Measurements from ENCODE around the gene WBP2. TPM values are rescaled to one million over a fixed set of nuclear protein-coding genes. Genes with fewer than 3 reads are reported as not detected.
A peak's percentile ranks its signal among the peaks of the same experiment; 100 is the strongest.

WBP2 gene
- total RNA-seq, 2 experiments from 2014 or later: 68.7 to 74.1 TPM

GRCh38 chr17:75843577-75844529, 11.3 kb downstream of the WBP2 start, which contains the start of gene UNC13D:
Gene UNC13D, minus strand, starts transcription at chr17:75844404. Its CDS starts 67 bp downstream, at chr17:75844337.
- H3K36me3 Mint-ChIP-seq (ENCODE audit: low read depth): peaks cover 27% of the 10 kb centered on the region
- POLR2A ChIA-PET: interaction anchor here (0.6 to 4.4 kb wide), 5 partner anchors 11 to 69 kb away, joined by 3 to 17 read pairs (median 4); partner anchors contain the start of gene WBP2

DNA sequence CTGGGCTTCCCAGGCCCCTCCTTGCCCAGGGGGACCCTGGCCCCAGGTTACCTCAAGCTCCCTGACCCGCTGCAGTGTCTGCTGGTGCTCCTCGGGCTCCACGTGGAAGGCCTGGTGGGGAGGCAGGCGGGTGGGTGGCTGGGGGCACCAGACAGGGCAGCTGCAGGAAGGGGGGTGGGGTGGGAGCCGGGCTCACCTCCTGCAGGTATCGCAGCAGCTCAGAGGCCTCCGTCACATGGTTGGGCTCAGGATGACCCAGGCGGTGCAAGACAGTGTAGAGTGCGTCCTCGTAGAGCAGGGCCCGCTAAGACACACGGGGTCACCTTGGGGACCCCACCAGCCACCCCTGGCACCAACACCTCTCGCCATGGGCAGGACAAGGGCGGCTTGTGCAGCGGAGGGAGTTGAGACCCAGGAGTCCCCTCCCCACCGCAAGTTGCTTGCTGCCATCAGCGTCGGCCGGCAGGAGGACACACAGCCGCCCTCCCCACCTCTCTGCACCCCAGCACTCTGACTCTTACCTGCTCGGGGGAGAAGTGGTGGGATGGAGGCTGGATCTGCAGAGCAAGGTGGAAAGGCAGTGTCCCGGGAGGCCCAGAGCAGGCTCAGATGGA, 12.1 kb downstream of the WBP2 start:
- intact Hi-C loops (cut with DNase I, micrococcal nuclease): loop anchor here in 1 of 2 experiments (1.0 to 5.0 kb wide), 2 partner anchors 34 to 66 kb away; a partner anchor contains a TSS
- Mint-ChIP-seq H3K9me3 (ENCODE audit: low read depth) (no peaks in the 10 kb centered on the region), H3K27ac (peak overlapping the region; percentile 94), H3K4me1 (peaks cover 14% of the 10 kb centered on the region), H3K4me3 (peak overlapping the region; percentile 88), H3K36me3 (ENCODE audit: low read depth) (peaks cover 25% of the 10 kb centered on the region), H3K27me3 (no peaks in the 10 kb centered on the region)
- ChIA-PET CTCF (interaction anchor here (0.7 to 1.0 kb wide), 4 partner anchors 10 to 36 kb away, joined by 3 to 4 read pairs (median 3); no protein-coding TSS in a partner anchor), POLR2A (interaction anchor here (1.1 to 4.4 kb wide), 3 partner anchors 12 to 67 kb away, joined by 3 to 17 read pairs (median 10); partner anchors contain the start of gene WBP2)
- ATAC-seq: peak; percentile 28
- DNase-seq: peak; percentile 63

More at GRCh38 chr17:75843577-75844529, 11.3 kb downstream of the WBP2 start, which contains the start of gene UNC13D:
- DNase-seq (peak; percentile 76), ATAC-seq (peak; percentile 68)
- no peaks in the 10 kb centered on the region for H3K9me3 Mint-ChIP-seq (ENCODE audit: low read depth)
- intact Hi-C loops (cut with DNase I, micrococcal nuclease): loop anchor here in 1 of 2 experiments (1.0 to 5.0 kb wide), 3 partner anchors 11 to 67 kb away; partner anchors contain the start of gene WBP2
- H3K27ac Mint-ChIP-seq: peak within 1 kb of the TSS; percentile 94
- H3K4me1 Mint-ChIP-seq: peaks cover 14% of the 10 kb centered on the region
- H3K27me3 Mint-ChIP-seq: no peaks in the 10 kb centered on the region
- H3K4me3 Mint-ChIP-seq: peak within 1 kb of the TSS; percentile 88
- CTCF ChIA-PET: interaction anchor here (0.6 to 3.3 kb wide), 11 partner anchors 11 to 80 kb away, joined by 3 to 21 read pairs (median 4); partner anchors contain the start of gene WBP2

DNA sequence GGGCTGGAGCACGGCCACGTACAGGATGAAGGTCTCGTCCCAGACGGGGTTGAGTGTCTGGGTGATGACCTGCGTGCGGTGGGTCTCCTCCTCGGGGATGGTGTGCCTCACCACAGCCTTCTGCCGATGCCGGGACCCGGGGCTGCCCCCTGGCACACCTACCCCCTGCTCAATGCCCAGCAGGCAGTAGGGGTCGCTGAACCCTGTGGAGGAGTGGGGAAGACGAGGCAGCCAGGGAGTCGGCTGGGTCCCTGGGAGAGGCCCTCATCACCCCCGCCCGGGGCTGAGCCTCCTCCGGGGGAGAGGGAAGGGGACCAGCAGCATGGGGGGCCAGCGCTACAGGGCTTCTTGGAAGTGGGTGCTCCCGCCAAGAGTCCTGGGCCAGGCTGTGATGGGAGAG, 12.7 kb downstream of the WBP2 start:
- no peaks in the 10 kb centered on the region for H3K9me3 Mint-ChIP-seq (ENCODE audit: low read depth)
- CTCF ChIA-PET: interaction anchor here (0.7 kb wide), 1 partner anchor 37 kb away, joined by 3 read pairs; no protein-coding TSS in a partner anchor
- H3K4me1 Mint-ChIP-seq: peaks cover 14% of the 10 kb centered on the region
- peak overlapping the region; percentile 42 for H3K27ac Mint-ChIP-seq
- DNase-seq (no peak), ATAC-seq (no peak)
- intact Hi-C loops (cut with DNase I, micrococcal nuclease): loop anchor here in 1 of 2 experiments (5.0 kb wide), 1 partner anchor 65 kb away; a partner anchor contains a TSS
- POLR2A ChIA-PET: interaction anchor here (4.4 kb wide), 1 partner anchor 63 kb away, joined by 17 read pairs; a partner anchor contains a TSS
- peak overlapping the region; percentile 88 for H3K4me3 Mint-ChIP-seq
- no peaks in the 10 kb centered on the region for H3K27me3 Mint-ChIP-seq
- peaks cover 25% of the 10 kb centered on the region for H3K36me3 Mint-ChIP-seq (ENCODE audit: low read depth)

DNA sequence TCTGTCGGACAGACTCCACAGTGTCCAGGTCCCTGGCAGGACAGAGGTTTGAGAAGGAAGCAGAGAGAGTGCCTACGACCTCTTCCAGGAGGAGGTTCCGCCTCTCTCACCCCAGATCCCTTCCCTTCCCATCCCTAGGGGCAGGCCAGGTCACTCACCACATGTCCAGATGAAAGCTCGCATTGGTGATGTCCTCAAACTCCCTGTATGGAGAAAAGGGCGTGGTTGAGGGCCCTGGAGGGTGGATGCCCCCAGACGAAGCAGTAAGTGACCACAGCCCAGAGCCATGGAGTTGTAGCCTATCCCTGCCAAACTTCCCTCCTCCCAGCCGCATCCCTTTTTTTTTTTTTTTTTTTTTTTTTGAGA, 14.4 kb downstream of the WBP2 start:
- DNase-seq (no peak), ATAC-seq (no peak)
- intact Hi-C loops (cut with DNase I, micrococcal nuclease): loop anchor here in 1 of 2 experiments (5.0 kb wide), 1 partner anchor 63 kb away; a partner anchor contains a TSS
- Mint-ChIP-seq H3K4me3 (no peak overlapping the region), H3K27ac (no peak overlapping the region), H3K9me3 (ENCODE audit: low read depth) (no peaks in the 10 kb centered on the region), H3K4me1 (peaks cover 14% of the 10 kb centered on the region), H3K27me3 (no peaks in the 10 kb centered on the region), H3K36me3 (ENCODE audit: low read depth) (peaks cover 17% of the 10 kb centered on the region)
- CTCF ChIA-PET: interaction anchor here (0.8 to 1.2 kb wide), 2 partner anchors 14 kb away, joined by 3 to 4 read pairs; partner anchors contain the start of gene WBP2
- POLR2A ChIA-PET: no interaction called here

GRCh38 chr17:75839942-75840798, 15.0 kb downstream of the WBP2 start:
- DNase-seq (no peak), ATAC-seq (no peak)
- no peaks in the 10 kb centered on the region for H3K27me3 Mint-ChIP-seq
- no peak overlapping the region for H3K27ac Mint-ChIP-seq
- intact Hi-C loops (cut with DNase I, micrococcal nuclease): loop anchor here in 1 of 2 experiments (5.0 kb wide), 1 partner anchor 63 kb away; a partner anchor contains a TSS
- peaks cover 15% of the 10 kb centered on the region for H3K36me3 Mint-ChIP-seq (ENCODE audit: low read depth)
- ChIA-PET POLR2A (no interaction called here), CTCF (interaction anchor here (0.8 to 1.2 kb wide), 2 partner anchors 13 to 15 kb away, joined by 3 to 4 read pairs; partner anchors contain the start of gene WBP2)
- H3K4me1 Mint-ChIP-seq: peaks cover 8% of the 10 kb centered on the region
- no peak overlapping the region for H3K4me3 Mint-ChIP-seq
- H3K9me3 Mint-ChIP-seq (ENCODE audit: low read depth): no peaks in the 10 kb centered on the region

DNA sequence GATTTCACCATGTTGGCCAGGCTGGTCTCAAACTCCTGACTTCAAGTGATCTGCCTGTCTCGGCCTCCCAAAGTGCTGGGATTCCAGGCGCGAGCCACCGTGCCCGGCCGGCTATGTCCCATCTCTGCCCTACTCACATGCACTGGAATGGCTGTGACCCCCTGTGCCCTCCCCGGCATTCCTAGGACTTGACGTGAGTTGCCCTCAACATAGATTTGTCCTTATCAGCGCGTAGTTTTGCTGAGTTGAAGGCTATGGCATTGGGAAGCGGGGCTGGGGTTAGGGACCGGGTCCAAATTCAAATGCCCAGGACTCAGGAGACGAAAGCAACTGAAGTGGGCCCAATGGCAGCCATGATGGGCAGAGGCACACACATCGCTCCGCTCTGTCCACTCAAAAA, 16.7 kb downstream of the WBP2 start:
- peaks cover 27% of the 10 kb centered on the region for H3K36me3 Mint-ChIP-seq (ENCODE audit: low read depth)
- peaks cover 19% of the 10 kb centered on the region for H3K4me1 Mint-ChIP-seq
- no peaks in the 10 kb centered on the region for H3K9me3 Mint-ChIP-seq (ENCODE audit: low read depth)
- H3K27ac Mint-ChIP-seq: no peak overlapping the region
- DNase-seq (no peak), ATAC-seq (no peak)
- no peak overlapping the region for H3K4me3 Mint-ChIP-seq
- ChIA-PET POLR2A (no interaction called here), CTCF (no interaction called here)
- H3K27me3 Mint-ChIP-seq: no peaks in the 10 kb centered on the region
- intact Hi-C loops (cut with DNase I, micrococcal nuclease): no loop called here

GRCh38 chr17:75837899-75838298, 17.2 kb downstream of the WBP2 start:
- Mint-ChIP-seq H3K4me3 (no peak overlapping the region), H3K27ac (peak overlapping the region; percentile 37), H3K27me3 (no peaks in the 10 kb centered on the region), H3K36me3 (ENCODE audit: low read depth) (peaks cover 32% of the 10 kb centered on the region), H3K4me1 (peaks cover 24% of the 10 kb centered on the region), H3K9me3 (ENCODE audit: low read depth) (no peaks in the 10 kb centered on the region)
- ATAC-seq (no peak), DNase-seq (no peak)
- CTCF ChIA-PET: interaction anchor here (1.2 kb wide), 1 partner anchor 9 kb away, joined by 4 read pairs; no protein-coding TSS in a partner anchor
- intact Hi-C loops (cut with DNase I, micrococcal nuclease): no loop called here
- POLR2A ChIA-PET: no interaction called here

- intact Hi-C loops (cut with DNase I, micrococcal nuclease): no loop called here
- H3K4me3 Mint-ChIP-seq: no peak overlapping the region
- no peak for ATAC-seq
- no peak overlapping the region for H3K27ac Mint-ChIP-seq
- H3K4me1 Mint-ChIP-seq: peaks cover 29% of the 10 kb centered on the region
- H3K36me3 Mint-ChIP-seq (ENCODE audit: low read depth): peaks cover 32% of the 10 kb centered on the region
- ChIA-PET CTCF (interaction anchor here (0.7 to 2.1 kb wide), 3 partner anchors 8 to 212 kb away, joined by 3 to 8 read pairs (median 4); no protein-coding TSS in a partner anchor), POLR2A (no interaction called here)
- no peak for DNase-seq
- no peaks in the 10 kb centered on the region for H3K9me3 Mint-ChIP-seq (ENCODE audit: low read depth)
- H3K27me3 Mint-ChIP-seq: no peaks in the 10 kb centered on the region
Observed at GRCh38 chr17:75836605-75837004, 18.5 kb downstream of the WBP2 start.

- Mint-ChIP-seq H3K4me3 (no peak overlapping the region), H3K9me3 (ENCODE audit: low read depth) (no peaks in the 10 kb centered on the region), H3K27me3 (no peaks in the 10 kb centered on the region), H3K27ac (no peak overlapping the region), H3K4me1 (peaks cover 28% of the 10 kb centered on the region), H3K36me3 (ENCODE audit: low read depth) (peaks cover 33% of the 10 kb centered on the region)
- DNase-seq (no peak), ATAC-seq (no peak)
- intact Hi-C loops (cut with DNase I, micrococcal nuclease): no loop called here
- ChIA-PET POLR2A (no interaction called here), CTCF (interaction anchor here (2.1 kb wide), 1 partner anchor 9 kb away, joined by 8 read pairs; no protein-coding TSS in a partner anchor)
Observed at GRCh38 chr17:75835654-75835987, 19.5 kb downstream of the WBP2 start.

GRCh38 chr17:75834928-75835653, 20.0 kb downstream of the WBP2 start:
- H3K36me3 Mint-ChIP-seq (ENCODE audit: low read depth): peaks cover 39% of the 10 kb centered on the region
- no peak overlapping the region for H3K27ac Mint-ChIP-seq
- DNase-seq (no peak), ATAC-seq (no peak)
- H3K4me1 Mint-ChIP-seq: peaks cover 28% of the 10 kb centered on the region
- H3K4me3 Mint-ChIP-seq: no peak overlapping the region
- POLR2A ChIA-PET: no interaction called here
- H3K9me3 Mint-ChIP-seq (ENCODE audit: low read depth): no peaks in the 10 kb centered on the region
- CTCF ChIA-PET: interaction anchor here (2.1 to 2.6 kb wide), 2 partner anchors 8 to 11 kb away, joined by 8 to 16 read pairs; no protein-coding TSS in a partner anchor
- no peaks in the 10 kb centered on the region for H3K27me3 Mint-ChIP-seq
- intact Hi-C loops (cut with DNase I, micrococcal nuclease): no loop called here

All from activated CD4-positive, alpha-beta T cell treated with anti-CD3 and anti-CD28 coated beads for 36 hours (primary cell).